Limb (tissue), 2 donors: ENCODE data around the gene TTK.

Source experiments
- DNase-seq, 2 donors: peaks; one replicate each; pipeline ENCODE4 v3.0.0-alpha.2; 2016; ENCODE audit errors: extremely low spot score in 2 of 2

Gene TTK

GRCh38 chr6:80004173-80005072 is at the start of gene TTK:
TSS of gene TTK (plus strand) at chr6:80004649. CDS start at chr6:80005844, 1,195 bp downstream.
- DNase-seq: peak; percentile 93 to 95

GRCh38 chr6:79954849-79955248 is 49.6 kb upstream of the TTK start:
- DNase-seq: no peak

- no peak for DNase-seq
Measured at GRCh38 chr6:79964607-79965081, 39.8 kb upstream of the TTK start.

DNA sequence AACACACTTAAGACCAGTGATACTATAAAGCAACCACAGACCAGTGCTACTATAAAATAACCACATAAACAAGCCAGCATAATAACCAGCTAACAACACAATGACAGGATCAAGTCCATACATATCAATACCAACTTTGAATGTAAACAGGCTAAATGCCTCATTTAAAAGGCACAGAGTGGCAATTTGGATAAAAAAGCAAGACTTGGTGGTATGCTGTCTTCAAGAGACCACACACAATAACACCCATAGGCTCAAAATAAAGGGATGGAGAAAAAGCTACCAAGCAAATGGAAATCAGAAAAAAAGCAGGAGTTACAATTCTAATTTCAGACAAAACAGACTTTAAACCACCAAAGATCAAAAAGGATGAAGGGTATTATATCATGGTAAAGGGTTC is 37.3 kb upstream of the TTK start:
- DNase-seq: no peak

- DNase-seq: no peak
Measured at GRCh38 chr6:79969784-79970183, 34.7 kb upstream of the TTK start.

DNA sequence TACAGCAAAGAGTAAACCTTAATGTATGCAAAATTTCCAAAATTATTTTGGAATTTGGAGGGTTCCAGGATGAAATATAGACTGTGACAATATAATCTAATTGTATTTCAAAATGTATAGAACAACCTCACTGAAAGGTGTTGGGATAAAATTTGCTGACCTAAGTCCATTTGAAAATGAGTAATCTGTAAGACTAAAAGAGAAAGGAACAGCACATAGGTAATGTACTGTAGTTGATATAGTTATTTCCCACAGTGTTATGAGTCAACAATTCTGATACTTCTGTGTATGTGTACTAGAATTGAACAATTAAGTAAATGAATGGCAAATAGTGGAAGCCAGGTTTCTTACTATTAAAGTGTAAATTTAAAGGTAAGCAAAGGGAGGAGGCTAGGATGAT is 33.3 kb upstream of the TTK start:
- DNase-seq: no peak

GRCh38 chr6:79981652-79982051 is 22.8 kb upstream of the TTK start:
- no peak for DNase-seq

DNA sequence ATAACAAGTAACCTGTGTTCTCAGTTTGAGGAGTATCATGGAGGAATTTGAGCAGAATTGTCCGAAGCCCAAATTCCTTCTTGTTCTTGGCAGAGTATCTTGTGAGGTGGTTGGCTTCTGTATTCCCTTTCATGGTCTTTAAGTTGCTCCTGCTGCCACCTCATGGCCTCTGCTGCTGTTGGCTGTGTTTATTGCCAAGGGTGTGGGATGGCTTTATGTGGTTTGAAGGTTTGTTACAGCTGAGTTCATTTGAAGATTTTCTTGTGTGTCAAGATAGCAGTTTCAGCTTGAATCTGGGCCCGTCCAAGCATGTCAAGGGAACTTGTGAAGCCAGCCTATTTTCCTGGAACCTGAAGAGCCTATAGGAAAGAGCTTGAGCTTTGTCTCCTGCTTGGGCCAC is 20.2 kb upstream of the TTK start:
- peak in 1 of 2 donors; percentile 8 for DNase-seq

DNA sequence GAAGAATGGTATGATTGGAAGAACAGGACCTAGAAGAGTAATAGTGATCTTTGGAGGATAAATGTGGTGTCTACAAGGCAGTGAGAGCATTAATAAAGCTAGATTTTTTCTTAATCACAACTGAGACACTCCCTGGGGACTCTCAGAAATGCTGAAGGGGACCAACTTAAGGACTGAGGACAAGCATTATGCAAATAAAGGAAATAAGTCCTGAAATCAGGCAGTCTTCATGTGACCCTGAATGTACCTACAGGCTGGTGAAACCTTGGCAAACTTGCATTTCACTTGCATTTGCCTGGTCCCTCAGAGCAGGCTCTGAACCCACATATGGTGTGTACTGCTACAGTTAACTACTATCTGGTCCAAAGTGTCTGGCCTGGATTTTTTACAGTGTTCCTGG is 19.3 kb upstream of the TTK start:
- no peak for DNase-seq

DNA sequence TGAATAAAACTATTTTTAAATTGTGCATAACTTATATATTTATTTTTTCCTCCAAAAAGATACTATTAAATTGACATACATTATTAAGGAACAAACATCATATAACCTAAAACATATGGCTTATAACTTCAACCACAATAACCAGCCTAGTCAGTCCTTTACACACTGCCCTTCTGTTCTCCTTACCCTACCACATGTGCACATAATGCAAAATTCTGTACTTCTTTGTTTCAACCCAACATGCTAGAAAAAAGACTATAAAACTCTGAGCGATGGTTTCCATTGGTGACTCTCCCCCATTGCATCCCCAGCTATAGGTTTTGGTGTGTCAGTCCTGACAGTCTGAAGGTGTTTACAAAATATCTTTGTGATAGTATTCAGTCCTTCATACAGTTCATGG is 14.8 kb upstream of the TTK start:
- DNase-seq: no peak

DNA sequence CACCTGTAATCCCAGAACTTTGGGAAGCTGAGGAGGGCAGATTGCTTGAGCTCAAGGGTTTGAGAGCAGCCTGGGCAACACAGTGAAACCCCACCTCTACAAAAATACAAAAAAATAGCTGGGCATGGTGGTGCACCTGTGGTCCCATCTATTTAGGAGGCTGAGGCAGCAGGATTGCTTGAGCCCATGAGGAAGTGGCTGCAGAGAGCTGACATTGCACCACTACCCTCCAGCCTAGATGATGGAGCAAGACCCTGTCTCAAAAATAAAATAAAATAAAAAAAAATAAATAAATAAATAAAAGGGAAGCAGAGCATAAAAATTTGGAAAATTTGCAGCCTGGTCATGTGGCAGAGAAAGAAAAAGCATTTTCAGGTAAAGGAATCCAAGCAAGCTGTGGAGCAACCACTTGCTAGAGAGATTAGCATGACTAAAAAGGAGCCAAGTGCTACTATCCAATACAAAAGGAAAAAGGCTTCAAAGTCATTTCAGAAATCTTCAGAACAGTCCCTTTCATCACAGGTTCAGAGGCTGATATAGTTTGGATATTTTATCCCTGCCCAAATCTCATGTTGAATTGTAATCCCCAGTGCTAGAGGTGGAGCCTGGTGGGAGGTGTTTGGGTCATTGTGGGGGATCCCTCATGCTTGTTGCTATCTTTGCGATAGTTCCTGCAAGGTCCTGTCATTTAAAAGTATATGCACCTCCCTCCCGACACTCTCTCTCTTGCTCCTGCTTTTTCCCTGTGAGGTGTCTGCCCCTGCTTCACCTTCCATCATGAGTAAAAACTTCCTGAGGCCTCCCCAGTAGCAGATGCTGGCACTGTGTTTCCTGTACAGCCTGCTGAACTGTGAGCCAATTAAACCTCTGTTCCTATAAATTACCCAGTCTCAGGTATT is 11.2 kb upstream of the TTK start:
- no peak for DNase-seq

DNA sequence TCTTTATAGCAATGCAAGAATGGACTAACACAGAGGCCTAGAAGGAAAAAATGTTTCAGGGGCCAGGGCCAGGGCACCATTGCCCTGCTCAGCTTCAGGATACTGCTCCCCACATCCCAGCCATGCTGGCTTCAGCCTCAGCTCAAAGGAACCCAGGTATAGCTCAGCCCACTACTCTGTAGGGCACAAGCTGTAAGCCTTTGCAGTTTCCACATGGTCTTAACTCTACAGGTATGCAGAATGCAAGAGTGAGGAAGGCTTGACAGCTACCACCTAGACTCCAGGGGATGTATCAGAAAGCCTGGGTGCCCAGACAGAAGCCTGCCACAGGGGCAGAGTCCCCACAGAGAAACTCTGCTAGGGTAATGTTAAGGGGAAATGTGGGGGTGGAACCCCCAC is 10.5 kb upstream of the TTK start:
- no peak for DNase-seq

- no peak for DNase-seq
Measured at GRCh38 chr6:79997728-79998127, 6.7 kb upstream of the TTK start.

DNA sequence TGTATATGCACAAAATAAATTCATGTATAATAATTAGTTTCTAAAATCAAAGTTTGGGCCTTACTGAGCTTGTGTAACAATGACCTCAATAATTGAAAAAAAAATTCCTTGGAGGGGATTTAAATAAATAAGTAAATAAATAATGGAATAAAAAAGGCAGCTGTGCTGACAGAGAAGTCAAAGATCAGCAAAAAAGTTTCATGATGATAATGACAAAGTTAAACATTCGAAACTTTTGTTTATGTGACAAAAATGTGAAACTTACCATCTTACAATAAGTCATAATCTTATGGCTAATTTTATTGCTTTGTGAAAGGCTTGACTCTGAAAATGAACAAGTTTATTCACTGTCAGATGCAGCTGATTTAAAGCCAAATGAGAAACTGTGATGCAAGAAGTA is 3.1 kb upstream of the TTK start:
- DNase-seq: no peak

GRCh38 chr6:80003826-80004172 is 650 bp upstream of the TTK start:
- peak in 1 of 2 donors; percentile 51 for DNase-seq

DNA sequence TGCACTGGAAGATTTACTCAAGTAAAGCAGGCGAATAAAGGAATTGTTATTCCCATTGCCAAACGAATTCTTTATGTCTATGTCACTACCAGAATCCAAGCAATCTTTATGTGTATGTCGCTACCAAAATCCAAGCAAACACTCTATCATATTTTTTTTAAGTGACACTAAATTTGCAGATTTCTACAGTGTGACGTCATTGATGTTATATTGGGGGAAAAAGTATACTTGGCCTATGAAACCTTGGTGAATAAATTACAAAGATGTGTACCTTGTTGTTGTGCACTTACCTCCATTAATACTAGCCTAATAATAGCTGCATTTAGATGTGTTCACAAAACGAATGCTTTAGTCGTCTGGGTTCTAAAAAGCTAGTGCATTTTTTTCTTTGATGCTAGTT is 957 bp downstream of the TTK start:
- DNase-seq: no peak

DNA sequence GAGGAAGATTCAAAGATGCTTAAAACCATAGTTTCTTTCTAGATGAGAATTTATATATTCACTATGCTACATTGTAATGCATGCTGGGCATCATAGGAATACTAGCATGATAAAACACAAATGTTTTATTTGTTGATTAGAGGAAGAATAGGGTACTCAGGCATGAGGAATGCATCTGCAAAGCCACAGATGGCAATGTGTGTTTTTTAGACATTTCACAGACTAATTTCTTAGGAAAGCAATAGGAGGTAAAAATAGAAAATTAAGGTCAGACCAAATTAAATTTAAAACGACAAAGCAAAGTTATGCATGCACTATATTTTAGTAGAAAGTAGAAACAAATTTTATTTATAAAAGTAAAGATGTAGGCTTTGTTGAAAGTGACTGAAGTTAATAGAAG is 2.1 kb downstream of the TTK start:
- no peak for DNase-seq

DNA sequence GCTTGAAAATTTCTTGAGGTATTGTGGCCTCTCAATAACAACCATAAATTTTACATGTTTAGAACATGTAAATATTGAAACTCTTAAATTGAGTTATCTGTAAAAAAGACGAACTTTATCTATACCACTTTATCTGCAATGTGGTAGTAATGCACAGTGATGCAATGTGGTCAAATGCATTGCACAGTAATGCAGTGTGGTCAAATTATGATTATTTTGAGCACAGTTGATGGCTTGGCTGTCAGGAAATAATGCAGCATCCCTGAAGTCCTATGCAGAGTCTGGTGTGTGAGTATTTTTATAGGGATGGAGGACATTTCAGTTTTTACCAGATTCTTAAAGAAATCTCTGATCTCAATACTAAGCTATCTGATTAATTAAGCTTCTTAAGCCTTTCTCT is 5.1 kb downstream of the TTK start:
- DNase-seq: no peak

DNA sequence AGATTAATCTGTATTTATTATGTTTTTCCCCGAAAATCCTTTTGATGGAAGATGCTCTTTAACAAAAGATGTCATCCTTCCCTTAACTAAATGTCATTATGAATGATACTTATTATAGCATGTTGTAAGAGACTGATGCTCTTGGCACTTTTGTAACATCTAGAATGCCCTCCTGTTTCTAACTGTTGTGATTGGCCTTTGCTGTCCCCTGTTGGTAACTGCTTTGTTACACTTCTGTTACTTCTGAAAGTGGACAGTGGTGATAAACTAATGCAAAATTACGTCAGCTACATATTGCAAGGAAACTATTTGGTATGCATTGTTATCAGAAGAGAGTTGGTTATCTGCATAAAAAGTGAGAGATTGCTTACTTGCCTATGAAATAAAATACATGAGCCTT is 5.8 kb downstream of the TTK start:
- no peak for DNase-seq

DNA sequence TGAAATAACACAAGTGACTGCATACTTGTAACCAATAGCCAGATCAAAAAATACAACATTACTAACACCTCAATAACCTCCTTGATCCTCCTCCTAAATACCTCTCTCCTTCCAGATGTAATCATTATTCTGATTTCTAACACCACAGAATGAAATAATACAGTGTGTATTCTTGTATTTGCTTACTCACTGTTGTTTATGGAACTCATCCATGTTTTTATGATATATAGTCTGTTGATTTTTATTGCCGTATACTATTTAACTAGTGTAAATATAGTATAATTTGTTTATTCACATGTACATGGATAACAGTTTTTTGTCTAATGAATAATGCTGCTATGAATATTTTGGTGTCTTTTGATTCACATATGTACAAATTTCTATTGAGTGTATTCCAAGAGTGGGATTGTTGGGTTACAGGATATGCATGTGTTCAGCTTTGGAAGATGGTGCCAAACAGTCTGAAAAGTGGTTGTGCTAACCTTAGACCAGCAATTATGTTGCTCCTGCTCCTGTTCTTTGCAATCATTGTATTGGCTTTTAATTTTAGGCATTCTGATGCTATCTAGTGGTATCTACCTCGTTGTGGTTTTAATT is 11.5 kb downstream of the TTK start:
- no peak for DNase-seq

DNA sequence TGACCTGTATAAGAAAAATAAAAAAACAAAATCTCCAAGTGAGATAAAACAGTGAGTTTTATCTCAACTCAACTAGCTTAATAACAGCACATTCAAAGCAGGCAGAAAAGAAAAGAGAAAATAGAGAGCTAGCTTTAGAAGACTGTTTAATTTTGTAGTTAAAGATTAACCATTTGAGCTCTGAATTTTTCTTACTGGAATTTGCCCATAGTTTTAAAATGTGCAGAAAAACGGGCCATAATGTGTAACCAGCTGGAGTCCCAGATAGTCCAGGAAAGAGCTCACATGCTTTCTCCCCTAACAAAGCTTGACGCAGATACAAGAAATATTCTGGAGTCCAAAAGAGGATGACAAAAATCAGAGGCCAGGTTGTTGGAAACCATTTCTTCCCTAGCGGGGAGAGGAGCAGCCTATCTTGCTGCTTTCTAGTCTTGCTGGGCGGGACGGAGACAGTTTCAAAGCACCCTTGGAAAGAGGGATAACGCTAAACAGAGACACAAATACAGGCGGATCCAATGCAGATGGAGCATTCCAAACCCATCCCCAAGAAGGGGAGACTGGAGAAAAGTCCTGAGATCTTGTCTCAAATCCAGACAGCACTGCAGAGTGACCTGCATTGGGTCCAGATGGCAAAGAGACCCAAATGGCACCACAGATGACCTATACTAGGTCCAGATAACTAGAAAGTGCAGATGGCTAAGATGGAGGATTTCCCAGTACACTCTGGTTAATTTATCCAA is 16.1 kb downstream of the TTK start:
- no peak for DNase-seq
